Glutamatergic neuron (in vitro differentiated cells): ENCODE measurements around the gene DACT2. TPM values are rescaled to one million over a fixed set of nuclear protein-coding genes. Genes with fewer than 3 reads are reported as not detected.
A peak's percentile ranks its signal among the peaks of the same experiment; 100 is the strongest.

Experiments used
- DNase-seq: peaks from one replicate; pipeline ENCODE4 v3.0.0; 2022
- H3K27ac Mint-ChIP-seq: one replicate; pipeline ENCODE4 v1.8.0; 2020; ENCODE audit warnings: mild to moderate bottlenecking, mixed read lengths, inconsistent platforms; ENCODE audit not compliant: unreplicated experiment
- H3K27me3 Mint-ChIP-seq: one replicate; pipeline ENCODE4 v1.8.0; 2020; ENCODE audit warnings: mild to moderate bottlenecking, moderate library complexity, mixed read lengths, inconsistent platforms; ENCODE audit not compliant: unreplicated experiment
- H3K36me3 Mint-ChIP-seq: one replicate; pipeline ENCODE4 v1.8.0; 2020; ENCODE audit warnings: mild to moderate bottlenecking, mixed read lengths, inconsistent platforms; ENCODE audit not compliant: unreplicated experiment
- H3K4me1 Mint-ChIP-seq: one replicate; pipeline ENCODE4 v1.8.0; 2020; ENCODE audit warnings: mild to moderate bottlenecking, low read depth, mixed read lengths, inconsistent platforms; ENCODE audit not compliant: unreplicated experiment
- H3K4me3 Mint-ChIP-seq: one replicate; pipeline ENCODE4 v1.8.0; 2020; ENCODE audit warnings: mild to moderate bottlenecking, mixed read lengths, inconsistent platforms; ENCODE audit not compliant: unreplicated experiment
- H3K9me3 Mint-ChIP-seq: one replicate; pipeline ENCODE4 v1.8.0; 2020; ENCODE audit warnings: mild to moderate bottlenecking, moderate library complexity, mixed read lengths, inconsistent platforms; ENCODE audit not compliant: unreplicated experiment
- total RNA-seq: library from RNA; stranded (reverse); fragmentation: NEBNext Ultra II Directional; extraction: Animal tissue kit (Norgen Biotek cat#: 25700); gene quantifications from one replicate; pipeline ENCODE4 v1.2.1, GENCODE V29; 2021; ENCODE audit not compliant: unreplicated experiment
- TF ChIP-seq, protein P1 (sequence below): fragments of 200-600 bp; sonication (generic); IDR thresholded peaks from one replicate; pipeline ENCODE4 v1.5.0; 2021; ENCODE audit not compliant: partially characterized antibody, unreplicated experiment

DACT2 gene
- total RNA-seq, 1 donor from 2014 or later = 0.22 TPM

DNA sequence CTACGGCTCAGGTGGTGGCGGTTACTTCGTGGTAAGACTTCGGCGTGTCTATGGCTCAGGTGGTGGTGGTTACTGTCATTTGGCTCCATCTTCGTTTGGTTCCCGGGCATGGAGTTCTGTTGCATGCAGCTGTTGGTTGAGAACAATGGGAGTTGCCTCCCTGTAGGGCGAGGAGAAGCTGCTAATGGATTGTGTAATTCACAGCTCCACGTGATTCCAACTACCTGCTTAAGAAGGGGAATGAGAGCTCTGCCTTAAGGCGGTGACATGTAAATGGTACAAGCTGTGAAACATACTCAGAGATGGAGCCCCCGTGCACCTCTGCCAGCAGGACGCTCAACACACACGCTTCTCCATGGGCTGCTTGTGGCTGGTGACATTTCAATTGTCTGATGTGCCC, 12.4 kb upstream of the DACT2 start:
- Mint-ChIP-seq H3K27me3 (no peaks in the 10 kb centered on the region), H3K36me3 (no peaks in the 10 kb centered on the region), H3K4me3 (no peak overlapping the region), H3K27ac (peak overlapping the region; percentile 42), H3K4me1 (no peaks in the 10 kb centered on the region), H3K9me3 (peaks cover 2% of the 10 kb centered on the region)
- TF ChIP-seq, protein P1, sequence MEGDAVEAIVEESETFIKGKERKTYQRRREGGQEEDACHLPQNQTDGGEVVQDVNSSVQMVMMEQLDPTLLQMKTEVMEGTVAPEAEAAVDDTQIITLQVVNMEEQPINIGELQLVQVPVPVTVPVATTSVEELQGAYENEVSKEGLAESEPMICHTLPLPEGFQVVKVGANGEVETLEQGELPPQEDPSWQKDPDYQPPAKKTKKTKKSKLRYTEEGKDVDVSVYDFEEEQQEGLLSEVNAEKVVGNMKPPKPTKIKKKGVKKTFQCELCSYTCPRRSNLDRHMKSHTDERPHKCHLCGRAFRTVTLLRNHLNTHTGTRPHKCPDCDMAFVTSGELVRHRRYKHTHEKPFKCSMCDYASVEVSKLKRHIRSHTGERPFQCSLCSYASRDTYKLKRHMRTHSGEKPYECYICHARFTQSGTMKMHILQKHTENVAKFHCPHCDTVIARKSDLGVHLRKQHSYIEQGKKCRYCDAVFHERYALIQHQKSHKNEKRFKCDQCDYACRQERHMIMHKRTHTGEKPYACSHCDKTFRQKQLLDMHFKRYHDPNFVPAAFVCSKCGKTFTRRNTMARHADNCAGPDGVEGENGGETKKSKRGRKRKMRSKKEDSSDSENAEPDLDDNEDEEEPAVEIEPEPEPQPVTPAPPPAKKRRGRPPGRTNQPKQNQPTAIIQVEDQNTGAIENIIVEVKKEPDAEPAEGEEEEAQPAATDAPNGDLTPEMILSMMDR = no peak
- DNase-seq = no peak

DNA sequence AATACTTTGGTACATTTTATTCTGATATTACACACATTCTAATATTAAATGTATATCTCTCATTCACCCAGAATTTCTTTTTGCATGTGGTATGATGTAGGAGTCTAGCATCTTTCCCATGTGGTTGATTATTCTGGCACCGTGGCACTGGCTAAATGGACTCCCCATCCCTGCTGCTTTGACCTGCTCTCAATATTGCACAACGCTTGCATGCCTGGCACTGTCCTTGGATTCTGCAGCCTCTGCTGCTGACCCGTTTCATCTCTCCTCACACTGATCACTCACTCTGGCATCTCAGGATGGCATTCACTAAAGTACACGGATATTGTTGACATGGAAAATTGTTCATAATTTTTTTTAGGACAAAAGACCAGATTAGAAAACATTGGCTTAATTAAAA, 11.5 kb upstream of the DACT2 start:
- TF ChIP-seq, protein P1 = no peak

DNA sequence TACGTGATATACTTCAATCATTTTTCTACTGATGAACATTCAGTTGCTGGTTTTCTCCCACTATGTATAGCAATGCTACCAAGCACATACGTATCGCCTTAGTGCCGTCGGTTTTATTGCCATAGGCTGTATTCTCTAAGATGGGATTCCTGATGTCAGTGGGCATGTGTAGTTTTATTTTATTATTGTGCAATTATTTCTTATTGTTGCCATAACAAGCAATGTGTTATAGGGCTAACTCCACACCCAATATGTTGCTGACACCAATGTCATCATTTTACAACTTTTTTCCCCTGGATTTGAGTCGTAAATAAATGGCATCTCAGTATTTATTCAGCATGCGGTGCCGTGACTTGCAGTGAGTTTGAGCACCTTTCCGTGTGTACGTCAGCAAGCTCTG, 10.8 kb upstream of the DACT2 start:
- TF ChIP-seq, protein P1 = no peak
- Mint-ChIP-seq H3K36me3 (no peaks in the 10 kb centered on the region), H3K4me3 (no peak overlapping the region), H3K9me3 (no peaks in the 10 kb centered on the region), H3K27me3 (no peaks in the 10 kb centered on the region), H3K4me1 (no peaks in the 10 kb centered on the region), H3K27ac (no peak overlapping the region)
- no peak for DNase-seq

More for the DNA sequence above, 11.5 kb upstream of the DACT2 start:
- H3K27ac Mint-ChIP-seq = no peak overlapping the region
- H3K36me3 Mint-ChIP-seq = no peaks in the 10 kb centered on the region
- no peak overlapping the region for H3K4me3 Mint-ChIP-seq
- H3K27me3 Mint-ChIP-seq = no peaks in the 10 kb centered on the region
- no peaks in the 10 kb centered on the region for H3K9me3 Mint-ChIP-seq
- DNase-seq = no peak
- no peaks in the 10 kb centered on the region for H3K4me1 Mint-ChIP-seq

DNA sequence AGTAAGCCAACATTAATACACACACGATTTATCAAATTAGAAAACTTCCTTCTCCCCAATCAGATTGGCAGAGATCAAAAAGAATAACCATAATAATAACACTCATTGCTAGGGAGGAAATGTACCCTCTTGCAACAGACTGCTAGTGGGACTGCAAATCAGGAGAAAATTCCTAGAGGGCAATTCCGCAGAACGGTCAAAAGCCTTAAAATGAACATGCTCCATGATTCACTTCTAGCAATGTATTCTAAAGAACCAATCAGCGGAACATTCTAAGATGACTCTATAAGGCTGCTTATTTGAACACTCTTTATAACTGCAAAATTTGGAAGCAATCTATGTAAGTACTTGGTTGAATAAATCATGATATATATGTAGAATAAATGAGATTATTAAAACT, 8.5 kb upstream of the DACT2 start:
- DNase-seq = no peak
- H3K36me3 Mint-ChIP-seq = no peaks in the 10 kb centered on the region
- no peaks in the 10 kb centered on the region for H3K27me3 Mint-ChIP-seq
- no peak overlapping the region for H3K4me3 Mint-ChIP-seq
- H3K9me3 Mint-ChIP-seq = no peaks in the 10 kb centered on the region
- TF ChIP-seq, protein P1 = no peak
- H3K4me1 Mint-ChIP-seq = no peaks in the 10 kb centered on the region
- H3K27ac Mint-ChIP-seq = no peak overlapping the region

DNA sequence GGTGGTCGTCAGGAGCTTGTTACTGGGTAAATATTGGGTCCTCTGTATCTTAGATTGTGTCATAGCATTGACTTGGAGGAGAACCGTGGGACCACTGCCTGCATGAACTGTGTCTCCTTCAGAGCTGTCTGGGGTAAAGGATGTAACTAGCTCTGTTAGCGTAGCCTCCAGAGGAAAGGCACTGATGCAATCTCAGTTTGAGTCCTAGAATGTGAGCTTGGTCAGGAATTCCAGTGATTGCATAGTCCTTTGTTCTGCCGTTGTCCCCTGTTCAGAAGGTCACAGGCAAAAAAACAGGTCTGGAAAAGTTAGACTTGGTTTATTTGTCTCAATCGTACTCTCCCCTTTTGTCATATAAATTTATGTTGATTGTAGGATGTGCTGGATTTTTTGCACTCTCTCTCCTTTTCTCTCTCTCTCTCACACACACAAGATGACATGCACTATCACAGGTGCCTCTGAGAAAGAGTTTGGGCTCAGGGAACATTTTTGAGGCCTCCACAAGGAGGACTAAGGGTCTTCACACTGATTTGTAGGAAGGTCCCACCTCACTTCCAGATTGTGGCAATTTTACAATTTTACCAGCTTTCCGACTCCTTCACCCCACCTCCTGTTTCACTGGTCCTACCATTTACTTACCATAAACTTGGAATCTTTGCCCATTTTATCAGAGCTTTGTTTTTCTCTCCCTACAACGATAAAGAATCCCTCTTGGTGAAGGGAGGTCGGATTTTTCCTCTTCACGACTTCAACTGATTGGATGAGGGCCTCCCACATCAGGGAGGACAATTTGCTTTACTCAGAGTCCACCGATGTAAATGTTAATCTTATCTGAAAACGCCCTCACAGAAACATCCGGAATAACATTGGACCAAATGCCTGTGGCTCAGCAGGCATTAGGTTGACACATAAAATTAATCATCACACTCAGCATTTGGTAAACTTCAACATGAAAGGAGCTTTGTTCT, 7.0 kb upstream of the DACT2 start:
- TF ChIP-seq, protein P1 = no peak
- Mint-ChIP-seq H3K4me3 (no peak overlapping the region), H3K9me3 (peaks cover 1% of the 10 kb centered on the region), H3K27me3 (no peaks in the 10 kb centered on the region), H3K27ac (no peak overlapping the region), H3K4me1 (no peaks in the 10 kb centered on the region), H3K36me3 (no peaks in the 10 kb centered on the region)
- no peak for DNase-seq
